Lung (tissue), 12 donors: ENCODE results near the gene TMEM231. TPM values are rescaled to one million over a fixed set of nuclear protein-coding genes. Genes with fewer than 3 reads are reported as not detected.

ENCODE experiments used
- ATAC-seq: fragments of 200-7000 bp; cut with Tn5 transposase; one replicate; pipeline ENCODE4 v1.9.1; 2020; ENCODE audit warnings: moderate number of reproducible peaks; ENCODE audit not compliant: insufficient read depth, low FRiP score
- DNase-seq, 3 donors: peaks; one replicate each; pipeline ENCODE4 v3.0.0-alpha.2; 2013 to 2017
- H3K27ac ChIP-seq, 2 donors: one replicate each; pipeline ENCODE4 v1.5.1; 2013; ENCODE audit warnings: mild to moderate bottlenecking in 2 of 2, moderate library complexity in 2 of 2, control low read depth in 1 of 2, inconsistent platforms in 1 of 2, low read depth in 1 of 2, low read length in 1 of 2
- H3K27me3 ChIP-seq, 3 donors: one replicate each; pipeline ENCODE4 v1.5.1; 2013; ENCODE audit warnings: low read length in 2 of 3; ENCODE audit not compliant: control insufficient read depth in 3 of 3, insufficient read depth in 3 of 3
- H3K36me3 ChIP-seq, 4 donors: one replicate each; pipeline ENCODE4 v1.5.1; 2013; ENCODE audit warnings: low read length in 4 of 4, mild to moderate bottlenecking in 1 of 4, moderate library complexity in 1 of 4; ENCODE audit not compliant: control insufficient read depth in 4 of 4, insufficient read depth in 4 of 4
- H3K4me1 ChIP-seq, 5 donors: one replicate each; pipeline ENCODE4 v1.5.1; 2013; ENCODE audit warnings: low read length in 5 of 5, mild to moderate bottlenecking in 2 of 5, moderate library complexity in 1 of 5; ENCODE audit not compliant: control insufficient read depth in 5 of 5, insufficient read depth in 5 of 5
- H3K4me3 ChIP-seq: one replicate; pipeline ENCODE4 v1.5.1; 2013; ENCODE audit warnings: mild to moderate bottlenecking, control low read depth, moderate library complexity
- H3K9ac ChIP-seq, 2 donors: one replicate each; pipeline ENCODE4 v1.5.1; 2013; ENCODE audit warnings: low read length in 2 of 2, control low read depth in 1 of 2; ENCODE audit not compliant: insufficient read depth in 1 of 2
- H3K9me3 ChIP-seq, 4 donors: one replicate each; pipeline ENCODE4 v1.5.1; 2013; ENCODE audit warnings: low read length in 3 of 4, mild to moderate bottlenecking in 1 of 4, moderate library complexity in 1 of 4; ENCODE audit not compliant: control insufficient read depth in 4 of 4, insufficient read depth in 3 of 4
- CTCF ChIP-seq: IDR thresholded peaks from 2 replicates; pipeline ENCODE4 v1.5.1; 2012; ENCODE audit warnings: mild to moderate bottlenecking; ENCODE audit errors: control extremely low read depth, extremely low read depth
- WGBS, 2 donors: extraction: QIAGEN DNeasy Blood & Tissue Kit; methylation state at CpG; one replicate each; pipeline ENCODE4 v1.1.7; 2013; 5-methylcytosine and 5-hydroxymethylcytosine counted together
- polyA plus RNA-seq, 2 donors: library from polyadenylated mRNA; stranded (reverse); fragments of 200-250 nt; gene quantifications; one replicate each; pipeline ENCODE4 v1.2.1, GENCODE V29; 2013
- total RNA-seq, 2 donors: library from RNA; depleted of rRNA in 1 of 2; stranded (reverse); fragments of >200 nt in 1 of 2; gene quantifications; one replicate each; pipeline ENCODE4 v1.2.1, GENCODE V29; 2014 to 2021
- donor health status: control.
- donor health status: control.
- donor health status: Bipolar disorder and iron deficiency.
- donor health status: healthy.
- donor health status: DM: yes; HTN: yes; CAD: no.

The TMEM231 gene
- total and polyA plus RNA-seq, 4 donors = 9.3 to 88.5 (median 35.2) TPM

GRCh38 chr16:75494661-75495075 lies 61.4 kb downstream of the TMEM231 start:
- Histone ChIP-seq H3K27ac (no peak overlapping the region), H3K4me3 (no peak overlapping the region), H3K36me3 (no peaks in the 10 kb centered on the region), H3K9ac (peak overlapping the region in 1 of 2 donors; percentile 12), H3K27me3 (peaks cover 0 to 6% (median 4%) of the 10 kb centered on the region in 3 donors), H3K4me1 (peaks cover 0 to 17% (median 7%) of the 10 kb centered on the region in 5 donors), H3K9me3 (peaks cover 0 to 2% (median 0%) of the 10 kb centered on the region in 4 donors)
- 12% methylated on average over 26 of the region's 26 CpGs for WGBS, 2 donors
- no peak for TF ChIP-seq CTCF
- DNase-seq = peak in 1 of 3 donors; percentile 29
- no peak for ATAC-seq

GRCh38 chr16:75494184-75494583 lies 61.9 kb downstream of the TMEM231 start:
- no peak overlapping the region for H3K9ac ChIP-seq
- TF ChIP-seq CTCF = no peak
- no peak overlapping the region for H3K4me3 ChIP-seq
- WGBS, 2 donors = 65 to 86% methylated on average over 5 of the region's 5 CpGs
- ATAC-seq (no peak), DNase-seq (peak in 1 of 3 donors; percentile 23)
- H3K27me3 ChIP-seq = peaks cover 0 to 6% (median 4%) of the 10 kb centered on the region in 3 donors
- H3K27ac ChIP-seq = no peak overlapping the region
- peaks cover 0 to 2% (median 0%) of the 10 kb centered on the region in 4 donors for H3K9me3 ChIP-seq
- H3K36me3 ChIP-seq = no peaks in the 10 kb centered on the region
- peaks cover 0 to 17% (median 7%) of the 10 kb centered on the region in 5 donors for H3K4me1 ChIP-seq

GRCh38 chr16:75491876-75492275 lies 64.2 kb downstream of the TMEM231 start:
- no peak for TF ChIP-seq CTCF
- ATAC-seq (no peak), DNase-seq (peak in 1 of 3 donors; percentile 15)
- 91 to 95% methylated on average over 1 of the region's 1 CpG for WGBS, 2 donors
- Histone ChIP-seq H3K36me3 (no peaks in the 10 kb centered on the region), H3K27ac (no peak overlapping the region), H3K4me1 (peaks cover 0 to 10% (median 7%) of the 10 kb centered on the region in 5 donors), H3K9me3 (peaks cover 0 to 2% (median 0%) of the 10 kb centered on the region in 4 donors), H3K4me3 (no peak overlapping the region), H3K9ac (no peak overlapping the region), H3K27me3 (peaks cover 0 to 6% (median 4%) of the 10 kb centered on the region in 3 donors)

- no peaks in the 10 kb centered on the region for H3K36me3 ChIP-seq
- no peaks in the 10 kb centered on the region for H3K4me1 ChIP-seq
- WGBS, 2 donors = 90 to 95% methylated on average over 2 of the region's 2 CpGs
- no peak overlapping the region for H3K27ac ChIP-seq
- ATAC-seq = no peak
- H3K27me3 ChIP-seq = peaks cover 0 to 2% (median 0%) of the 10 kb centered on the region in 3 donors
- no peaks in the 10 kb centered on the region for H3K9me3 ChIP-seq
- no peak for TF ChIP-seq CTCF
- no peak overlapping the region for H3K4me3 ChIP-seq
- no peak overlapping the region for H3K9ac ChIP-seq
- DNase-seq = no peak
These were observed 67.7 kb downstream of the TMEM231 start for GRCh38 chr16:75488322-75488721.
